NCI-H2029 treated with DMSO at 0.1 percent for 48 hours (cell line): ENCODE measurements around the gene NOTCH2.
"Not testable (repeated sequence)": the region's sequence is repeated elsewhere in the genome, so short reads cannot be mapped to it uniquely, and the experiment has no call there.

Experiments
- DNase-seq: peaks from one replicate; lab custom pipeline; 2025; lab: John Stamatoyannopoulos, UW

Gene NOTCH2

DNA sequence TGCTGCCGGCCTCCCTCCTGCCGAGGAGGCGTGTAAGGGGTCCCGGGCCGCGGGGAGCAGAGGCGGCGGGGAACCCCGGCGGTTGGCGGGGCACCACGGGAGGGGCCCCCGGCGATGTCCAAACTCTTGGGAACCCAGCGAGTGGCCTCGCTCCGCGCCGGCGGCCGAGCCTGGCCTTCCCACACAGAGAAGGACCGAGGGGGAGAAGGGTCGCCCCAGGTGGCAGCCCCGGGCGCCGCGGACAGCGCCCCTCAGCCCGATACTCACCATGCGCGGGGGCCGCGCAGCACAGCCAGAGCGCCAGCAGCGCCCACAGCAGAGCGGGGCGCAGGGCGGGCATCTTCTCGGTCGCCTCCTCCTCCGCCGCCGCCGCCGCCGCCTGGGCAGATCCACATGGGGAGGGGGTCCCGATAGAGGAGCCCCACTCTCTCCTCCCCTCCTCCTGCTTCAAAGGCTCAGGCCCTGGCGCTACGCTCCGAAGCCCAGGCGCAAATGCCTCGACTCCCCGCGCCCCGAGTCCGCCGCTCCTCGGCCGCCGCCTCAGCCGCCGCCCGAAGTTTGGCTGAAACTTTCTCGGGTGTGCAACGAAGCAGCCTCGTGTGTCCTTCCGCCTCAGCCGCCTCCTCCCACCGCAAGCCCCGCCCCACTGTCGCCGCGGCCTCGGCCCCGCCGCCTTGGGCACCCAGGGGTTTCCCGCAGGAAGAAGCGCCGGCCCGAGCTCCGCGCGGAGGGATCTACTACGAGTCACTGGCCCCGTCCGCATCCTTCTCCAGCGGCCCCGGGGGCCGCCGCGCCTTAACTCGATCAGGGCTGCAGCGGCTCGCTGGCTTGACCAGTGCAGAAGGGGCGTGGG, at the start of gene NOTCH2:
Gene NOTCH2 (minus strand): TSS at position 596 of the 853 bp plus-strand sequence. CDS start 256 bp downstream, at position 340.
- not testable (repeated sequence) for DNase-seq

DNA sequence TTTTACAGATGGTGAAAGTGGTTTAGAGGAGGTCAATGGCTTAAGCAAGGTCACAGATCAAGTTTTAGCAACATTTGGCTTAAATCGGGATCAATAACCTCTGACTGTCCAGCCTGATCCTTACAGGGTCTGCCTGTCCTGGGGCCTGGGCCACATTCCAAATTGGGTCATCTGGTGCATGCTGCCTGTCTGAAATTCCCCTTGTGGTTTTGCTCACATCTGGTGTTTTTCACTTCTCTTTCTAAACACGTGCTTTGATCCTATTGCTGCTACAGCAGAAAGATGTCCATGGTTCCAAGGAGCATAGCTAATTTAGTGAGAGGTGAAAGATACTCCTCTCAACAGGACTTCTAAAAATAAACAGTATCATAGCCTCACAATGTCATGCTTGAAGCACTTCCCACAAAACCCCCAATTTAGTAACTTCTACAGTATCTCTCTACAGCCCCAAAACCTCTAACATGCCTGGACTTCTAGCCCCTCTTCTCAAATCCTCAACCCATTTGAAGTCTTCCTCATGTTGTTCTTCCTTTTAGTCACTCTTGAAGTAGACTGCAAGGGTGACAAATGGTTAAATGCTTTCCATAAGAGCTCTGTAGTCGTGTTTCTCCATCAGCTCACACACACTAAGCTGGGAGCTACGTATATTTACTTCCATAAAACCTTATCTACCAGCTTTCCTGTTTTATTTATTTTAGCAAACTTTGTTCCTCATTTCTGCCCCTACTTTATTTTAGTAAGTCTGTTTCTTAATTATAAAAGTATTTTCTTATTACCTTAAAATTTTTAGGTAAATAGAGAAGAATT, 48.1 kb upstream of the NOTCH2 start:
- DNase-seq = not testable (repeated sequence)

DNA sequence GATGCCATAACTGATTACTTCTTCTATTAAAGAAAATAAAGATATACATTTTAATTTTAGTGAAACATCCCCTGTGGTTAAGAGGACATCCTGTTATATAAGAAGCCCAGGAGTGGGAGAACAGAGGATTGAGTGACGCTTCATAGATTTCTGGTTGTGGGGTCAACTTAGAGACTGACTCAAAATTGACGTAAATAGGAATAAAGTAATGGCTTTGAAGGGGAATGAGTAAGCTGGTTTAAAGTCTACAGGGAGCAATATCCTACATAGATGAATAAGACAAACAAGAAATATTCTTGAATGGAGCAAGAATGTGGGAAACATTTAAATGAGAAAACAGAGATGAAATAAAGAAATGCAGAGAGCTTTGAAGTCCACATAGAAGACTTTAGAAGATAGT, 46.6 kb upstream of the NOTCH2 start:
- not testable (repeated sequence) for DNase-seq

DNA sequence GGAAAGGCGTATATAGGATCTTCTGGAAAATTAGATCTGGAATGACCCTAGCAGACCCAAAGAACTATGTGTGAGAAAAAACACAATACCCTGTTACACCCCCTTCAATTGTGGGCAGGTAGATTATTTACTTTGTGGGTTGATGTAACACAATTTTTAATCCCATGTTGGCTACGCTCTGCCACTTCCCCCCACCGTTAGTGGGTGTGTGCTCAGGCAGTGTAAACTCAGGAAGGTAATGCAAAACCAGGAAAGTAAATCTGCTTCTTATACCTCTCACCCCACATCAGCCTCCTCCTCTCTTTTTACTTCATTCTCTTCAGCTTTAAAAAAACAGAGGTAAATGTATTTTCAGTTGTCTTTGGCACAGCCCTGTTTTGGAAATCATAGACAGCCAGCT, 43.7 kb upstream of the NOTCH2 start:
- DNase-seq = not testable (repeated sequence)

DNA sequence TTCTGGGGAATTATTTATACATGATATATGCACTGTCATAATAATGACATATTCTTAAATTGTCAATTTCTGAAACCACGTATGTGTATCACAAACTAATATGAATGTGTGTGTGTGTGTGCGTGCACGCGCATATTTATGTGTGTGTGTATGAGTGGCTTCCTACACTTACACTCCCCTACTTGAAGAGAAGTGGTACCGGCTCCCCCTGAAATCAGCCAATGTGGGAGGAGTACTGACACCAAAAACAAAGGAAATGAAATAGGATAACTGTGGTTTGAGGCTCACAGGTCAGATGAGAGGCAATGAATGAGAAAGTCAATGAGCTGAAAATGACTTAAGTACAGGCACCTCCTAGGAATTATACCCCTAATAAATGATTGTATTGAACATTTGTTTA, 42.8 kb upstream of the NOTCH2 start:
- DNase-seq = not testable (repeated sequence)

DNA sequence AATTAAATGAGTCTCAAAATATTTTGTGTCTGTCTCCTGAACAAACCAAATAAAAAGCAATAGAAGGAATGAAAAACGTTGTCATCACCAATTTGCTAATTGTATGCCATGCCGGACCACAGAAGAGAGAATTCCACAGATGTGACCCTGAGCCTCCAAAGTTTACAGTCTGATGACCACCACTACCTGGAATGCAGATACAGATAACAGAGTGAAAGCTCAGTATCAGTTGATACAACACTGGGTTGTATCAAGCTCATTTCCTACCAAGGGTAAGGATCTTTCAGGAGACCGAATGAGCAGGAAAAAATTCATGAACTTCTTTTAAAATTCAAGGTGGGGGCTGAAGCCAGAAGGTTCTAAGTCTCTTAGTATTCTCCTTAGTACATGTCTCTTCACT, 42.3 kb upstream of the NOTCH2 start:
- not testable (repeated sequence) for DNase-seq

DNA sequence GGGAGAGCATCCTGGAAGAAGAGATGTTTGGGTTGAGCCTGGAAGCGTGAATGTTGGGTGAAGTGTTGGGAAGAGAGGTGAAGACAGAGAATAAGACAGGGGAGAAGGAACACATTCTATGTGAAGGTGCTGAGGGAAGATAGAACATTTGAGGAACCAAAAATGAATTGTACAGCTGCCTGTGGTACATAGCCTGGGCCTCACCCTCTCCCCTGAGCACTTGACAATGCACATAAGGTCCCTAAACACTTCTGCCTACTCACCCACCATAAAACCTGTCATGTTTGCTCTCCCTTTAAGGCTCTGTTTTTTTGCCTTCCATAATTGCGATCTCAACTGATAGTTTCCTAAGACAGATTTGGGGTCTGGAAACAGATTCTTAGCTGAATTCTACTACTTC, 41.5 kb upstream of the NOTCH2 start:
- DNase-seq = not testable (repeated sequence)

DNA sequence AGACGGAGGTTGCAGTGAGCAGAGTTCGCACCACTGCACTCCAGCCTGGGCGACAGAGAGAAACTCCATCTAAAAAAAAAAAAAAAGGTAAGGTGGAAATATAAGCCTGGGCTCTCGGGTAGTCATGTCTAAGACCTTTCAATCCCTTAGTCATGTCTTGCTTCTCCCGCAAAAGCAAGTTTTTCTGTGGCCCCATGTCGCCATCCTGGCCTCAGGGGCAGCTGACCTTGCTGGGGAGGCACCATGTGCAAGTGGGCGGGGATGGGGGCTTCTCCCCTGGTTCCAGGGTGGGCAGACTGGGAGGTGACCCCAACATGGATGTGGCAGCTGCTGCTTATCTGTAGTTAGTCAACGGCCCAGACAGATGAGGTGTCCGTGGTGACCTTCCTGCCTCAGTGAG, 40.2 kb upstream of the NOTCH2 start:
- not testable (repeated sequence) for DNase-seq

DNA sequence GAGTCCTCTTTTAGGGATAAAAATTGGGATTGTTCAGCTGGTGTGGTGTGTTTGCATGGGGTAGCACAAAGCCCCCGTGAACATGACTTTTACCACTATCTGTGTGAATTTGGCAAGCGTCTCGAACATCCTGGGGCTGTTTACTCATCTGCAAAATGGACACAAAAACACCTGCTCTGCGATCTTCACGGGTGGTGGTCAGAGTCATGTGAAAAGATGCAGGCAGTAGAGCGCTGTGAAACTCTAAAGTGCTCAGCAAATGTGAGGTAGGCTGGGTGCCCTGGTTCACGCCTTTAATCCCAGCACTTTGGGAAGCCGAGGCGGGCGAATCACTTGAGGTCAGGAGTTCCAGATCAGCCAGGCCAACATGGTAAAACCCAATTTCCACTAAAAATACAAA, 39.7 kb upstream of the NOTCH2 start:
- not testable (repeated sequence) for DNase-seq

DNA sequence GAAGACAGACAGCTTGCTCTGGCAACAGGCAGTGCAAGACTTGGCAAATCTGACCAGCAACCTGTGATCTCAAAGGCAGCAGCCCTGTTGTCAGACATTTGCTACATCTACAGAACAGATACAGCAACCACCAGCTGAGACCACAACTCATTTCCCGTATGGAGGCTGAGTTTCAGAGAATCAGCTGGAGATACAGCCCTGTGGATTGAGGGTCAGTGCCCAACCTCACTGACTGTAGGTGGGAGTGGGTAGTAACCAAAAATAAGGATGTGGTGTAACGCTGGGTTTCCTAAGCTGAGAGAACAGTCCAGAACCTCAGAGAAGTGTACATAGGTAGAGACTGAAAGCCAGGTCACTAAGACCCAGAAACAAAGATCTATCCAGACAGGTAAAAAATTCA, 35.8 kb upstream of the NOTCH2 start:
- DNase-seq = not testable (repeated sequence)

DNA sequence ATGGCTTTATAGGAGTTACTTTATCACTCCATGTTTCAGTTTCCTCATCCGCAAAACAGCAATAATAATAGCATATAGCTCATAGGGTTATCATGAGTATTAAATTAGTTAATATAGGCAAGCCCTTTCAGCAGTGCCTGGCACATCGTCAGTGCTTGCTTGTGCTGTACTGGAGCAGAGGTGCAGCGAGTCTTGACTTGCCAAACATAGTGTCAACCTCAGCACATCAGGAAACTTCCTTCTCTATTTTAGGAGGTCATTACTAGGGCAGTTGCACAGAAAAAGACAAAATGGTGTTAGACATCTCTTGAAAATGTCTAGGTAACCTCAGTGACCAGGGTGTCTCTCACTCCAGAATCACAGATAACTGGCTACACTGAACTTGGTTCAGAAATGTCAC, 34.3 kb upstream of the NOTCH2 start:
- not testable (repeated sequence) for DNase-seq

DNA sequence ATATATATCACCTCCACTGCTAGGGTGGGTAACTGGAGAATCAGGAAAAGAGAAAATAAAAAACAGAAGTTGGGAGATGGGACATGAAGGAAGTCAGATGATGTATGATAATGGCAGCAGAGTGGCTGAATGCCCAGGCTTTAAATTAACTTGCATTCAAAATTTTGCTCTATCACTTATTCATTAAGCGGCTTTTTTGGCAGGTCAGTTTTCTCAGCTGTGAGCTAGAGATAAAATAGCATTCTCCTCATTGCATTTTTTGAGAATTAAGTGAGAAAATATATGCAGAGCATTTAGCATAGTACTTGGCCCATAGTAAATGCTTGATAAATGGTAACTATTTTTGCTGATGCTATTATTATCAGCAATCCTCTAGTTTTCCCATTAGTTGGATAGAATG, 32.1 kb upstream of the NOTCH2 start:
- DNase-seq = not testable (repeated sequence)

DNA sequence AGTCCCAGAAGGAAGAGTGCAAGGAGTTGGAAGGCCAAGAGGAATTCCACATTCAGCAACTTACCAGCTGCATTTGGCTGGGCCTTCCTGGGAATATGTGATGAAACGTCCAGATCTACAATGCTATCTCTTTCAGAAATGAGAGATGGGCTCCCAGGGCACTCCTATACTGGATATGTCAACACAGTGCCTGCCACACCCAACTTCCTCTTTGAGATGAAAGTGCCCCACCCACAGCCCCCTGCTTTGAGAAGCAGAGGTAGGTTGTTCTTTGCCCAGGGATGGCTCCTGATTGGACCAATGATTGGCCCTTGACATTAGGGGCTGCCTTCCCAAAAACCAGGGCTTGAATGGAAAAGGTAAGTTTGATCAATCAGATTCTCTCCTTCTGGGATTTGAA, 31.1 kb upstream of the NOTCH2 start:
- not testable (repeated sequence) for DNase-seq

DNA sequence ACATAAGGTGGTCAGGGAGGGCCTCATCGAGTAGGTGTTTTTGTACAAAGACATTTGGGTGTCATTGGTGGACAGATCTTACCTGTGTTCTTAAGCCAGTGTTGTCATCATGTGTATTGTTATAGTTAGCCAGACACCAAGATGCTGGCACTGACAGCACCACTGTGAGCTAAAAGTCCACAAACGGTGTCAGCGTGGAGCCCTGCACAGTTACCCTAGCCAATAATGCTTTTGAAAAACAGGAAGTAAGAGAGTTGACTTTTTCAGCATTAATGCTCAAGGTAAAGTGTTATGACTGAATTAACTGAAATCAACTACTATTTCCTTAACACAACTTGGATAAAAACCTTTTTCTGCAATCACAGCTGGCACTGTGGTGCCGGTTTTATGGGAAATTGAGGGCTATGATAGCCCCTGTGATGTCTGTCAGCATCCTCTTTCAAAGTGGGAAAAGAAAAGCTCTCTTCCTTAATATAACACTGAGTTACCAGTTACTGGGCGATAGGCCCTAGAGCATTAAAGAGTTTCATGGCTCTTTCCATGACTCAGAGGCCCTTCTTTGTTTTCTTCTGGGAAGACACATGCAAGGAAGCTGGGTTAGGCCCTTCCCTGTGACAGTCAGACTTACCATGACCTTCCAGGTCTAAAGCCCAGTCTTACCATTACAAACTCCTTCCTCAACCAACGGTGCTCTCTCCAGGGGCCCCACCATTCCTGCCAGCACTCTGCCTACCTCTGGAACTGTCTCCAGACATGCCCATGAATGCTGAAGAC, 29.7 kb upstream of the NOTCH2 start:
- DNase-seq = not testable (repeated sequence)

DNA sequence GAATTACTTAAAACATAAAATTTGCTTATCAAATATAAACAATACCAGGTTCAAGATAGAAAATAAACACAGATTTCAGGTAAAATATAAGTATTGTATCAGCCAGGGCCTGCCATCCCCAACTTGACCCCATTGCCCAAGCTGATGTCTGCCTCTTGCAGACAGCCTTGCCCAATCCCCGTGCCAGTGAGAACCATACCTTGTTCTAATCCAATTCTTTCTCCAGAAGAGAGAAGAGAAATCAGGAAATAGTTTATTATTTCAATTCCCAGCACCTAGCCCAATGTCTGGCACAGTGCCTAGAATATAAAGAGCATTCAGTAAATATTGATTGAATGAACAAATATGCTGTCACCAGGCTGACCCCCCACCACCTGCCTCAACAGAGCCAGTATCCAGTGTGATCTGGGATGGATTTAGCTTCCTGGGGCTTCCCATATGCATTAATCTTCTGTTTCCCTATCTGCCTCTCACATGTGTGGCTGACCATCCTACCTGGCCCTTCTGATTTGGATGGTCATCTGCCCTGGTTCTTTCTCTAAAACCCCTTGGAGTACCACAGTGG, 27.6 kb upstream of the NOTCH2 start:
- DNase-seq = not testable (repeated sequence)

DNA sequence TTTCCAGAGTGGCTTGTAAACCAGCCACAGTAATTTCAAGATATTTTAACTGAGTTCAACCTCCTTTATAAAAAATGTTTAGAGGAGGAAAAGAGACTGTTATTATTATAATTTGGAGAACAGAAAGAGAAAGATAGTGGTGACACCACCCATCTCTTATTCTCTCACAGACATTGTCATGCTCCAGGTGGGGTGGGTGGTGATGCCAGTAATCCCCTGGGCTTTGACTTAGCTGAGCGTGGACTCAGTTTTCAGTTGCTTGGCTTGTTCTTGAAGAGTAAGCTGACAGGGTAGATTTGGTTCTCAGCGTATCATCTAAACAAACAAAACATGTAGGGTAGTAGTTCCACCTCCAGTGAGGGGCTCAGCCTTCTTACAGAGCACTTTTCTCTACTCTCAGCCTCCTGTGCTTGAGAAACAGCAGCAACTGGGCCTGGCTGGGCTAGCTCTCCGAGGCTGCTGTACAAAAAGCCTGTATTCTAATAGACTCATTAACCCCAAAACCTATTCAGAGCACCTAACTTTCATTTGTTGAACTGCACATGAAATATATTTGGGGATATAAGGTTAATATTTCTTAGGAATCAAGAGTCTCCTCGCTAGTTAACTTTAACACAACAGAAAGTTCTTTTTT, 24.2 kb upstream of the NOTCH2 start:
- DNase-seq = not testable (repeated sequence)

DNA sequence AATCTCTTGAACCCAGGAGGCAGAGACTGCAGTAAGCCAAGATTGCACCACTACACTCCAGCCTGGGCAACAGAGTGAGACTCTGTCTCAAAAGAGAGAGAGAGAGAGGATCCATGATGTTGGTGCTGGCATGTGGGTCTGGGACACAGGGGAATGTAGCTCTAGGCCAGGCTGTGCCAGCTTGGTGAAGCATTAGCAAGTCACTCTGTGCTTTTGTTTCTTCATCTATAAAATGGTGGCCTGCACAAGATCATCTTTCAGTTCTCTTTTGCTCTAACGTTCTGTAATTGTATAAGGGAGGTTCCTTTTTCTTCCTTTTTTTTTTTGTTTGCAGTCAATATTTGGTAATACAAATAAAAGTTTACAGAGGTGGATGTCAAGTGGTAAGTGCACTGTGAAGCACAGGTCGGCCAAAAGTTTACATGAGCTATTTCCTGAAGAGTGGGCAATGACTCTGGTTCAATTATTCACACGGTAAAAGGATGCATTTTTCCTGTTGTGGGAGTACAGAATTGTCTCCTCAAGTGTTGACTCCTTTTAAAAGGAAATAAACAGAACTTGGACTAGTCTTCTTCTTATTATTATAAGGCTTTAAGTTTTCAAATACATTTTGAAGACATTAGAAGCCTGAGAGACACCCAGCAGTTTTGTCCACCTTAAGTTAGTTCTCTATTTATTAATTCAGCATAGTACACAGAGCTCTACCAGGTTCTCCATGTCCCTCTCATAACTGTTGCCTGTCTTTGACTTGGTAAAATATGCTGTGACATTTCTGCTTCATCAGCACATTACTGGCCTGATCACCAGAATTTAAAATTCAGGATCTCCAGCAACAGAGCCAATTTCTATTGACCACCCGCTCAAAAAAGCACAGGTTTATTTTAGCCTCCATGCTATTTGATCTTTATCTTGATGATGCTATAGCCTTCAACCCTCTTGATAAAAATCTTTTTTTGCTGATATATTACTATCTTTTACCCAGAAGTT, 23.1 kb upstream of the NOTCH2 start:
- DNase-seq = not testable (repeated sequence)

DNA sequence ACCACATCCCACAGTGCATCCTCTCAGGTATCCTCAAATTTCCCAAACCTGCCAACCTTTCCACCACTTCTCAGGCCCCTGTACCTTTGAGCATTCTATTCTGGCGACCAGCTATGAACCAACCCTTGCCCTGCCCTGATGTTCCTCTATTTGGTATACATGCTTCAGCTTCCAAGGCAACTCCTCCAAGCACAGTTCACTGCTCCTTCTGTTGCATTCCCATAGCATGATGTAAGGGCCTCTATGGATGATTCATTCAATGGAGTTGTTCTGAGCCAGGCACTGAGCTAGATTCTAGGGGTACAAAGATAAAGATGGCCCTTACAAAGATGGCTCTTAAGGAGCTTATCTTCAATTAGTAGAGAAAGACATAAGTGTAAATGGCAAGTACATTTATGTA, 21.4 kb upstream of the NOTCH2 start:
- DNase-seq = not testable (repeated sequence)

DNA sequence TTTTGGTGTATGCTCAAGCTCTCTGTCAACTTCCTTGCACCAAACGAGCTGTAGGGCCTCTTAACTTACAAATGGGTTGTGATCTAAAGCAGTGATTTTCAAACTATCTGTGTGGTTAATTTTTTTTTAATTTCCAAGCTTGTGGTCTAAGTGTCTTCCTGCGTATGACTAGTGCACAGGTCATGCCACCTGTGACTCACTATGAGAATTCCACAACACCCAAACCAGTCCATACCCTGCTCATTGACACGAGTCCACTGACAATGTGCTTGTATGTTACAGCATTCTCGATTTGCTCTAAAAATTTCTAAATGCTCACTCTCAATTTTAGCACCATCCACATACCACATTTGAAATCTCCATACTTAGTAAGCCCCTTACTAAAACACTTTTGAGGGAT, 18.5 kb upstream of the NOTCH2 start:
- DNase-seq = not testable (repeated sequence)

DNA sequence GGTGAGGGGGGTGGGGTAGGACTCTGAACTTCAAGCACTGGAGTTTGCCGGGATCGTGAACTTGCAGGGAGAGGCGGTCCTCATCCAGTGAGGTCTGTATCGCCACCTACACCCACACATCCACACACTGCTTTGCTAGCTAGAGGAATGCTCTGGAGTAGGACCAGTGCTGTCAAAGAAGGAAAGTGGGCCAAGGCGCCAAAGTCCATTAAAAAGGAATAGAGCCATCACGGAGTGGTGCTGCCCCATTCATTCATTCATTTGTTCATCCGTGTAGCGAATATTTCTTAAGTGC, 405 bp upstream of the NOTCH2 start:
- DNase-seq = not testable (repeated sequence)
